ENCODE measurements around the gene HS3ST3A1. TPM values are rescaled to one million over a fixed set of nuclear protein-coding genes. Genes with fewer than 3 reads are reported as not detected.

HS3ST3A1 gene
- total and polyA plus RNA-seq, 2 experiments from 2014 or later: 5.4 to 24.1 TPM

GRCh38 chr17:13569398-13570123, 32.2 kb downstream of the HS3ST3A1 start:
- Mint-ChIP-seq H3K4me3 (no peak overlapping the region), H3K36me3 (ENCODE audit: low read depth) (peaks cover 33% of the 10 kb centered on the region), H3K27ac (no peak overlapping the region; the same call in 1 of the 2 replicates), H3K4me1 (peaks cover 25% of the 10 kb centered on the region), H3K27me3 (ENCODE audit: insufficient read depth, low read depth, poor library complexity) (peaks cover 3% of the 10 kb centered on the region), H3K9me3 (peaks cover 22% of the 10 kb centered on the region)
- DNase-seq (ENCODE audit: low spot score) (no peak), ATAC-seq (peak; percentile 55)
- Histone ChIP-seq H3K4me2 (peak overlapping the region; percentile 48), H2AFZ (no peak overlapping the region), H3K36me3 (ENCODE audit: insufficient read depth) (peaks cover 5% of the 10 kb centered on the region; the same call in 1 of the 2 replicates), H3K4me1 (ENCODE audit: insufficient read depth) (peaks cover 26% of the 10 kb centered on the region), H3F3A (replicated peaks; ENCODE audit: low read depth) (no peaks in the 10 kb centered on the region), H3K27me3 (ENCODE audit: insufficient read depth) (no peaks in the 10 kb centered on the region), H3K27ac (ENCODE audit: low read depth) (peak overlapping the region; percentile 67), H3K9me2 (ENCODE audit: insufficient read depth) (peaks cover 9% of the 10 kb centered on the region), H4K20me1 (replicated peaks; ENCODE audit: insufficient read depth) (no peaks in the 10 kb centered on the region), H3K4me3 (no peak overlapping the region), H3K79me2 (replicated peaks; ENCODE audit: insufficient read depth) (peaks cover 5% of the 10 kb centered on the region)
- TF ChIP-seq EZH2 (IDR thresholded peaks at IDR 0.05; ENCODE audit: low read depth, unreplicated experiment): no peak
- no peak for TF ChIP-seq CTCF (conservative IDR thresholded peaks at IDR 0.05; ENCODE audit: low read depth in 2 of 2)
- TF ChIP-seq, protein P1, sequence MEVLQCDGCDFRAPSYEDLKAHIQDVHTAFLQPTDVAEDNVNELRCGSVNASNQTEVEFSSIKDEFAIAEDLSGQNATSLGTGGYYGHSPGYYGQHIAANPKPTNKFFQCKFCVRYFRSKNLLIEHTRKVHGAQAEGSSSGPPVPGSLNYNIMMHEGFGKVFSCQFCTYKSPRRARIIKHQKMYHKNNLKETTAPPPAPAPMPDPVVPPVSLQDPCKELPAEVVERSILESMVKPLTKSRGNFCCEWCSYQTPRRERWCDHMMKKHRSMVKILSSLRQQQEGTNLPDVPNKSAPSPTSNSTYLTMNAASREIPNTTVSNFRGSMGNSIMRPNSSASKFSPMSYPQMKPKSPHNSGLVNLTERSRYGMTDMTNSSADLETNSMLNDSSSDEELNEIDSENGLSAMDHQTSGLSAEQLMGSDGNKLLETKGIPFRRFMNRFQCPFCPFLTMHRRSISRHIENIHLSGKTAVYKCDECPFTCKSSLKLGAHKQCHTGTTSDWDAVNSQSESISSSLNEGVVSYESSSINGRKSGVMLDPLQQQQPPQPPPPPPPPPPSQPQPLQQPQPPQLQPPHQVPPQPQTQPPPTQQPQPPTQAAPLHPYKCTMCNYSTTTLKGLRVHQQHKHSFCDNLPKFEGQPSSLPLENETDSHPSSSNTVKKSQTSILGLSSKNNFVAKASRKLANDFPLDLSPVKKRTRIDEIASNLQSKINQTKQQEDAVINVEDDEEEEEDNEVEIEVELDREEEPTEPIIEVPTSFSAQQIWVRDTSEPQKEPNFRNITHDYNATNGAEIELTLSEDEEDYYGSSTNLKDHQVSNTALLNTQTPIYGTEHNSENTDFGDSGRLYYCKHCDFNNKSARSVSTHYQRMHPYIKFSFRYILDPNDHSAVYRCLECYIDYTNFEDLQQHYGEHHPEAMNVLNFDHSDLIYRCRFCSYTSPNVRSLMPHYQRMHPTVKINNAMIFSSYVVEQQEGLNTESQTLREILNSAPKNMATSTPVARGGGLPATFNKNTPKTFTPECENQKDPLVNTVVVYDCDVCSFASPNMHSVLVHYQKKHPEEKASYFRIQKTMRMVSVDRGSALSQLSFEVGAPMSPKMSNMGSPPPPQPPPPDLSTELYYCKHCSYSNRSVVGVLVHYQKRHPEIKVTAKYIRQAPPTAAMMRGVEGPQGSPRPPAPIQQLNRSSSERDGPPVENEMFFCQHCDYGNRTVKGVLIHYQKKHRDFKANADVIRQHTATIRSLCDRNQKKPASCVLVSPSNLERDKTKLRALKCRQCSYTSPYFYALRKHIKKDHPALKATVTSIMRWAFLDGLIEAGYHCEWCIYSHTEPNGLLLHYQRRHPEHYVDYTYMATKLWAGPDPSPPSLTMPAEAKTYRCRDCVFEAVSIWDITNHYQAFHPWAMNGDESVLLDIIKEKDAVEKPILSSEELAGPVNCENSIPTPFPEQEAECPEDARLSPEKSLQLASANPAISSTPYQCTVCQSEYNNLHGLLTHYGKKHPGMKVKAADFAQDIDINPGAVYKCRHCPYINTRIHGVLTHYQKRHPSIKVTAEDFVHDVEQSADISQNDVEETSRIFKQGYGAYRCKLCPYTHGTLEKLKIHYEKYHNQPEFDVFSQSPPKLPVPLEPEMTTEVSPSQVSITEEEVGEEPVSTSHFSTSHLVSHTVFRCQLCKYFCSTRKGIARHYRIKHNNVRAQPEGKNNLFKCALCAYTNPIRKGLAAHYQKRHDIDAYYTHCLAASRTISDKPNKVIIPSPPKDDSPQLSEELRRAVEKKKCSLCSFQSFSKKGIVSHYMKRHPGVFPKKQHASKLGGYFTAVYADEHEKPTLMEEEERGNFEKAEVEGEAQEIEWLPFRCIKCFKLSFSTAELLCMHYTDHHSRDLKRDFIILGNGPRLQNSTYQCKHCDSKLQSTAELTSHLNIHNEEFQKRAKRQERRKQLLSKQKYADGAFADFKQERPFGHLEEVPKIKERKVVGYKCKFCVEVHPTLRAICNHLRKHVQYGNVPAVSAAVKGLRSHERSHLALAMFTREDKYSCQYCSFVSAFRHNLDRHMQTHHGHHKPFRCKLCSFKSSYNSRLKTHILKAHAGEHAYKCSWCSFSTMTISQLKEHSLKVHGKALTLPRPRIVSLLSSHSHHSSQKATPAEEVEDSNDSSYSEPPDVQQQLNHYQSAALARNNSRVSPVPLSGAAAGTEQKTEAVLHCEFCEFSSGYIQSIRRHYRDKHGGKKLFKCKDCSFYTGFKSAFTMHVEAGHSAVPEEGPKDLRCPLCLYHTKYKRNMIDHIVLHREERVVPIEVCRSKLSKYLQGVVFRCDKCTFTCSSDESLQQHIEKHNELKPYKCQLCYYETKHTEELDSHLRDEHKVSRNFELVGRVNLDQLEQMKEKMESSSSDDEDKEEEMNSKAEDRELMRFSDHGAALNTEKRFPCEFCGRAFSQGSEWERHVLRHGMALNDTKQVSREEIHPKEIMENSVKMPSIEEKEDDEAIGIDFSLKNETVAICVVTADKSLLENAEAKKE (CRISPR knock-in tag; IDR thresholded peaks at IDR 0.05): no peak
- no peak for TF ChIP-seq STAT1 (IDR thresholded peaks at IDR 0.05; ENCODE audit: unreplicated experiment)
- no peak for TF ChIP-seq NANOG (IDR thresholded peaks at IDR 0.05; ENCODE audit: borderline replicate concordance)
- TF ChIP-seq CREB1 (CRISPR knock-in tag; IDR thresholded peaks at IDR 0.05; ENCODE audit: low read depth): no peak
- TF ChIP-seq EZH2phosphoT487 (IDR thresholded peaks at IDR 0.05; ENCODE audit: unreplicated experiment): no peak
- TF ChIP-seq ZNF114 (CRISPR knock-in tag; IDR thresholded peaks at IDR 0.05): no peak
- no peak for TF ChIP-seq ETS1 (IDR thresholded peaks at IDR 0.05)
- TF ChIP-seq POLR2AphosphoS5 (IDR thresholded peaks at IDR 0.05; ENCODE audit: low read depth): no peak
- TF ChIP-seq, protein P2, sequence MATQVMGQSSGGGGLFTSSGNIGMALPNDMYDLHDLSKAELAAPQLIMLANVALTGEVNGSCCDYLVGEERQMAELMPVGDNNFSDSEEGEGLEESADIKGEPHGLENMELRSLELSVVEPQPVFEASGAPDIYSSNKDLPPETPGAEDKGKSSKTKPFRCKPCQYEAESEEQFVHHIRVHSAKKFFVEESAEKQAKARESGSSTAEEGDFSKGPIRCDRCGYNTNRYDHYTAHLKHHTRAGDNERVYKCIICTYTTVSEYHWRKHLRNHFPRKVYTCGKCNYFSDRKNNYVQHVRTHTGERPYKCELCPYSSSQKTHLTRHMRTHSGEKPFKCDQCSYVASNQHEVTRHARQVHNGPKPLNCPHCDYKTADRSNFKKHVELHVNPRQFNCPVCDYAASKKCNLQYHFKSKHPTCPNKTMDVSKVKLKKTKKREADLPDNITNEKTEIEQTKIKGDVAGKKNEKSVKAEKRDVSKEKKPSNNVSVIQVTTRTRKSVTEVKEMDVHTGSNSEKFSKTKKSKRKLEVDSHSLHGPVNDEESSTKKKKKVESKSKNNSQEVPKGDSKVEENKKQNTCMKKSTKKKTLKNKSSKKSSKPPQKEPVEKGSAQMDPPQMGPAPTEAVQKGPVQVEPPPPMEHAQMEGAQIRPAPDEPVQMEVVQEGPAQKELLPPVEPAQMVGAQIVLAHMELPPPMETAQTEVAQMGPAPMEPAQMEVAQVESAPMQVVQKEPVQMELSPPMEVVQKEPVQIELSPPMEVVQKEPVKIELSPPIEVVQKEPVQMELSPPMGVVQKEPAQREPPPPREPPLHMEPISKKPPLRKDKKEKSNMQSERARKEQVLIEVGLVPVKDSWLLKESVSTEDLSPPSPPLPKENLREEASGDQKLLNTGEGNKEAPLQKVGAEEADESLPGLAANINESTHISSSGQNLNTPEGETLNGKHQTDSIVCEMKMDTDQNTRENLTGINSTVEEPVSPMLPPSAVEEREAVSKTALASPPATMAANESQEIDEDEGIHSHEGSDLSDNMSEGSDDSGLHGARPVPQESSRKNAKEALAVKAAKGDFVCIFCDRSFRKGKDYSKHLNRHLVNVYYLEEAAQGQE (IDR thresholded peaks at IDR 0.05; ENCODE audit: unreplicated experiment): no peak
- no peak for TF ChIP-seq JUNB (IDR thresholded peaks at IDR 0.05; ENCODE audit: unreplicated experiment)
- no peak for TF ChIP-seq ZNF331 (CRISPR knock-in tag; IDR thresholded peaks at IDR 0.05; ENCODE audit: low read depth)
